K562 (cell line): ENCODE data around the gene VWA3A. TPM values are rescaled to one million over a fixed set of nuclear protein-coding genes. Genes with fewer than 3 reads are reported as not detected.

Experiments used
- C11orf30 ChIP-seq: fragments of 450-650 bp; IDR thresholded peaks from 2 replicates; pipeline ENCODE4 v1.6.1; 2016; ENCODE audit warnings: low read depth, mild to moderate bottlenecking
- CREBBP ChIP-seq: IDR thresholded peaks from one replicate; pipeline ENCODE4 v1.6.1; 2012; ENCODE audit warnings: low read depth, mild to moderate bottlenecking, control low read depth, inconsistent platforms, low read length
- FOXP4 ChIP-seq: sonication (generic); formaldehyde crosslinking; IDR thresholded peaks from 2 replicates; pipeline ENCODE4 v1.8.0; 2022; ENCODE audit warnings: mild to moderate bottlenecking, missing genetic modification reagents, borderline replicate concordance
- HDAC1 ChIP-seq, 2 experiments: fragments of 450-650 bp; IDR thresholded peaks; 2 replicates each; pipeline ENCODE4 v1.6.1; 2016 to 2017; ENCODE audit warnings: inconsistent platforms in 1 of 2, mild to moderate bottlenecking in 1 of 2, moderate library complexity in 1 of 2
- MTA2 ChIP-seq: fragments of 450-650 bp; IDR thresholded peaks from 2 replicates; pipeline ENCODE4 v1.6.1; 2016; ENCODE audit warnings: low read depth
- MYNN ChIP-seq, 2 experiments: sonication (generic); formaldehyde crosslinking in 1 of 2; IDR thresholded peaks; 2 replicates each; pipeline versions ENCODE4 v1.5.0 to v1.6.1; 2016 to 2020; ENCODE audit warnings: antibody characterized with exemption in 1 of 2, missing genetic modification reagents in 1 of 2
- PML ChIP-seq: IDR thresholded peaks from 2 replicates; pipeline ENCODE4 v1.6.1; 2012; ENCODE audit warnings: low read length, inconsistent platforms
- SETDB1 ChIP-seq: IDR thresholded peaks from one replicate; pipeline ENCODE4 v1.6.1; 2012; ENCODE audit warnings: low read length, control low read depth, inconsistent platforms
- SUPT5H ChIP-seq: fragments of 450-650 bp; IDR thresholded peaks from 2 replicates; pipeline ENCODE4 v1.6.1; 2016
- TSHZ1 ChIP-seq: fragments of 250-450 bp; sonication (Bioruptor Pico); IDR thresholded peaks from 2 replicates; pipeline ENCODE4 v1.4.0; 2020; ENCODE audit warnings: mild to moderate bottlenecking, moderate library complexity
- ZNF146 ChIP-seq: IDR thresholded peaks from one replicate; pipeline ENCODE4 v1.6.1; 2018; ENCODE audit warnings: missing compliant biosample characterization; ENCODE audit not compliant: unreplicated experiment
- ZNF23 ChIP-seq: fragments of 250-450 bp; sonication (Bioruptor Pico); IDR thresholded peaks from 2 replicates; pipeline ENCODE4 v1.4.0; 2020; ENCODE audit warnings: mild to moderate bottlenecking
- ZNF24 ChIP-seq: fragments of 450-650 bp; IDR thresholded peaks from 2 replicates; pipeline ENCODE4 v1.6.1; 2016
- ZNF408 ChIP-seq: fragments of 250-450 bp; sonication (Bioruptor Pico); IDR thresholded peaks from 2 replicates; pipeline ENCODE4 v1.4.0; 2020; ENCODE audit warnings: low read depth, mild to moderate bottlenecking, moderate library complexity
- ZZZ3 ChIP-seq: fragments of 450-650 bp; IDR thresholded peaks from 2 replicates; pipeline ENCODE4 v1.6.1; 2016; ENCODE audit warnings: antibody characterized with exemption, mild to moderate bottlenecking, moderate library complexity
- polyA plus RNA-seq, 8 experiments: library from polyadenylated mRNA; depleted of rRNA in 4 of 8; stranded (reverse) in 5 of 8; unstranded in 3 of 8; fragments of >200 nt; fragmentation: Nextera tagmentation in 2 of 8; fragmentation: Illumina TruSeq in 1 of 8; extraction: Ambion mirVana in 2 of 8; extraction: Trizol in 1 of 8; gene quantifications; 2 replicates each; pipeline versions ENCODE4 v1.2.1 to v1.2.3, GENCODE V29; 2011 to 2014; ENCODE audit warnings: inconsistent platforms in 1 of 8, missing spikeins in 1 of 8
- total RNA-seq, 7 experiments: library from RNA; depleted of rRNA in 6 of 7; stranded (reverse); fragments of >200 nt in 6 of 7; fragmentation: Illumina TruSeq in 2 of 7; extraction: Trizol in 2 of 7; gene quantifications; 2 replicates each; pipeline versions ENCODE4 v1.2.1 to v1.2.3, GENCODE V29; 2011 to 2021; ENCODE audit warnings: low replicate concordance in 1 of 7
- TF ChIP-seq, protein P1 (sequence below): fragments of 250-450 bp; sonication (Bioruptor Pico); IDR thresholded peaks from 2 replicates; pipeline ENCODE4 v1.4.0; 2020

The VWA3A gene
- total and polyA plus RNA-seq, 9 of the 15 experiments (the other 6 are each of a cell fraction or from before 2014, with no cell fraction given) = not detected

GRCh38 chr16:22190776-22191531 is 98.6 kb downstream of the VWA3A start (continued):
- TF ChIP-seq ZNF408 (CRISPR knock-in tag) (no peak), TSHZ1 (CRISPR knock-in tag) (no peak), MYNN (IDR thresholded peaks at IDR 0.05) (no peak), MYNN (CRISPR knock-in tag; IDR thresholded peaks at IDR 0.05) (no peak), ZNF146 (CRISPR knock-in tag) (no peak), SETDB1 (no peak), ZNF24 (0 out of 2 replicates have a peak, but pooled peaks have one; percentile 23), HDAC1 (IDR thresholded peaks at IDR 0.05) (peak in 1 of 2 experiments; percentile 67; a peak in 1 of 4 replicates), FOXP4 (CRISPR knock-in tag) (no peak), ZNF23 (CRISPR knock-in tag) (no peak), MTA2 (0 out of 2 replicates have a peak, but pooled peaks have one; percentile 14), SUPT5H (peak; percentile 89), C11orf30 (no peak), CREBBP (no peak), PML (peak; percentile 73; the same call in 1 of the 2 replicates), ZZZ3 (no peak)
- TF ChIP-seq, protein P1, sequence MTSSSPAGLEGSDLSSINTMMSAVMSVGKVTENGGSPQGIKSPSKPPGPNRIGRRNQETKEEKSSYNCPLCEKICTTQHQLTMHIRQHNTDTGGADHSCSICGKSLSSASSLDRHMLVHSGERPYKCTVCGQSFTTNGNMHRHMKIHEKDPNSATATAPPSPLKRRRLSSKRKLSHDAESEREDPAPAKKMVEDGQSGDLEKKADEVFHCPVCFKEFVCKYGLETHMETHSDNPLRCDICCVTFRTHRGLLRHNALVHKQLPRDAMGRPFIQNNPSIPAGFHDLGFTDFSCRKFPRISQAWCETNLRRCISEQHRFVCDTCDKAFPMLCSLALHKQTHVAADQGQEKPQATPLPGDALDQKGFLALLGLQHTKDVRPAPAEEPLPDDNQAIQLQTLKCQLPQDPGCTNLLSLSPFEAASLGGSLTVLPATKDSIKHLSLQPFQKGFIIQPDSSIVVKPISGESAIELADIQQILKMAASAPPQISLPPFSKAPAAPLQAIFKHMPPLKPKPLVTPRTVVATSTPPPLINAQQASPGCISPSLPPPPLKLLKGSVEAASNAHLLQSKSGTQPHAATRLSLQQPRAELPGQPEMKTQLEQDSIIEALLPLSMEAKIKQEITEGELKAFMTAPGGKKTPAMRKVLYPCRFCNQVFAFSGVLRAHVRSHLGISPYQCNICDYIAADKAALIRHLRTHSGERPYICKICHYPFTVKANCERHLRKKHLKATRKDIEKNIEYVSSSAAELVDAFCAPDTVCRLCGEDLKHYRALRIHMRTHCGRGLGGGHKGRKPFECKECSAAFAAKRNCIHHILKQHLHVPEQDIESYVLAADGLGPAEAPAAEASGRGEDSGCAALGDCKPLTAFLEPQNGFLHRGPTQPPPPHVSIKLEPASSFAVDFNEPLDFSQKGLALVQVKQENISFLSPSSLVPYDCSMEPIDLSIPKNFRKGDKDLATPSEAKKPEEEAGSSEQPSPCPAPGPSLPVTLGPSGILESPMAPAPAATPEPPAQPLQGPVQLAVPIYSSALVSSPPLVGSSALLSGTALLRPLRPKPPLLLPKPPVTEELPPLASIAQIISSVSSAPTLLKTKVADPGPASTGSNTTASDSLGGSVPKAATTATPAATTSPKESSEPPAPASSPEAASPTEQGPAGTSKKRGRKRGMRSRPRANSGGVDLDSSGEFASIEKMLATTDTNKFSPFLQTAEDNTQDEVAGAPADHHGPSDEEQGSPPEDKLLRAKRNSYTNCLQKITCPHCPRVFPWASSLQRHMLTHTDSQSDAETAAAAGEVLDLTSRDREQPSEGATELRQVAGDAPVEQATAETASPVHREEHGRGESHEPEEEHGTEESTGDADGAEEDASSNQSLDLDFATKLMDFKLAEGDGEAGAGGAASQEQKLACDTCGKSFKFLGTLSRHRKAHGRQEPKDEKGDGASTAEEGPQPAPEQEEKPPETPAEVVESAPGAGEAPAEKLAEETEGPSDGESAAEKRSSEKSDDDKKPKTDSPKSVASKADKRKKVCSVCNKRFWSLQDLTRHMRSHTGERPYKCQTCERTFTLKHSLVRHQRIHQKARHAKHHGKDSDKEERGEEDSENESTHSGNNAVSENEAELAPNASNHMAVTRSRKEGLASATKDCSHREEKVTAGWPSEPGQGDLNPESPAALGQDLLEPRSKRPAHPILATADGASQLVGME (CRISPR knock-in tag) = no peak
